Measurements from ENCODE around the gene KNDC1.
A peak's percentile ranks its signal among the peaks of the same experiment; 100 is the strongest.

KNDC1 gene

GRCh38 chr10:133195096-133195495, 35.1 kb downstream of the KNDC1 start:
- Histone ChIP-seq H3K27me3 (ENCODE audit: control insufficient read depth in 1 of 2, insufficient read depth in 1 of 2, low read length in 2 of 2) (peaks cover 0 to 15% of the 10 kb centered on the region in 2 experiments), H2AFZ (ENCODE audit: low read depth, low read length) (no peak overlapping the region), H3K9me3 (ENCODE audit: control insufficient read depth, low read length) (peaks cover 7% of the 10 kb centered on the region), H3K4me1 (ENCODE audit: control insufficient read depth, insufficient read depth, low read depth, low read length) (peaks cover 3% of the 10 kb centered on the region), H3K23ac (ENCODE audit: low read length in 2 of 2) (no peak overlapping the region), H3K18ac (ENCODE audit: low read depth in 1 of 2, low read length in 2 of 2) (no peak overlapping the region), H2BK5ac (ENCODE audit: low read depth, low read length, poor library complexity, severe bottlenecking) (no peak overlapping the region), H4K8ac (ENCODE audit: low read length) (no peak overlapping the region), H3K4me3 (ENCODE audit: insufficient read depth in 1 of 2, low read depth in 1 of 2, low read length in 2 of 2) (no peak overlapping the region), H3K9ac (ENCODE audit: low read length) (no peak overlapping the region), H3K79me1 (replicated peaks; ENCODE audit: low read length, poor library complexity, severe bottlenecking) (no peaks in the 10 kb centered on the region), H2AK5ac (ENCODE audit: low read length, severe bottlenecking) (no peak overlapping the region), H3K4me2 (ENCODE audit: low read length, poor library complexity, severe bottlenecking) (no peak overlapping the region), H3K36me3 (ENCODE audit: control insufficient read depth in 1 of 2, insufficient read depth in 2 of 2, low read depth in 1 of 2, low read length in 2 of 2) (no peaks in the 10 kb centered on the region), H4K91ac (ENCODE audit: low read length) (no peak overlapping the region), H3K4ac (ENCODE audit: low read depth in 1 of 2, low read length in 2 of 2) (no peak overlapping the region), H3K14ac (ENCODE audit: low read length in 2 of 2) (no peak overlapping the region), H2BK12ac (ENCODE audit: low read length in 2 of 2) (no peak overlapping the region), H2BK15ac (ENCODE audit: low read depth, poor library complexity, severe bottlenecking) (no peak overlapping the region), H2BK120ac (ENCODE audit: low read depth, low read length) (no peak overlapping the region), H3K27ac (ENCODE audit: low read length, poor library complexity, severe bottlenecking) (no peak overlapping the region)
- WGBS = 84% methylated on average over 19 of the region's 19 CpGs
- DNase-seq = no peak

GRCh38 chr10:133195611-133196010, 35.6 kb downstream of the KNDC1 start:
- no peak overlapping the region for H3K4me2 ChIP-seq (ENCODE audit: low read length, poor library complexity, severe bottlenecking)
- H3K18ac ChIP-seq (ENCODE audit: low read depth in 1 of 2, low read length in 2 of 2) = no peak overlapping the region
- no peak overlapping the region for H3K14ac ChIP-seq (ENCODE audit: low read length in 2 of 2)
- no peak overlapping the region for H2AFZ ChIP-seq (ENCODE audit: low read depth, low read length)
- DNase-seq = no peak
- H2AK5ac ChIP-seq (ENCODE audit: low read length, severe bottlenecking) = no peak overlapping the region
- H2BK15ac ChIP-seq (ENCODE audit: low read depth, poor library complexity, severe bottlenecking) = no peak overlapping the region
- H3K9ac ChIP-seq (ENCODE audit: low read length) = no peak overlapping the region
- H3K23ac ChIP-seq (ENCODE audit: low read length in 2 of 2) = no peak overlapping the region
- H3K9me3 ChIP-seq (ENCODE audit: control insufficient read depth, low read length) = peaks cover 7% of the 10 kb centered on the region
- peaks cover 3% of the 10 kb centered on the region for H3K4me1 ChIP-seq (ENCODE audit: control insufficient read depth, insufficient read depth, low read depth, low read length)
- H4K91ac ChIP-seq (ENCODE audit: low read length) = peak overlapping the region; percentile 61
- H3K4me3 ChIP-seq (ENCODE audit: insufficient read depth in 1 of 2, low read depth in 1 of 2, low read length in 2 of 2) = no peak overlapping the region
- no peaks in the 10 kb centered on the region for H3K36me3 ChIP-seq (ENCODE audit: control insufficient read depth in 1 of 2, insufficient read depth in 2 of 2, low read depth in 1 of 2, low read length in 2 of 2)
- H3K79me1 ChIP-seq (replicated peaks; ENCODE audit: low read length, poor library complexity, severe bottlenecking) = no peaks in the 10 kb centered on the region
- H4K8ac ChIP-seq (ENCODE audit: low read length) = no peak overlapping the region
- no peak overlapping the region for H3K27ac ChIP-seq (ENCODE audit: low read length, poor library complexity, severe bottlenecking)
- H2BK5ac ChIP-seq (ENCODE audit: low read depth, low read length, poor library complexity, severe bottlenecking) = no peak overlapping the region
- H2BK12ac ChIP-seq (ENCODE audit: low read length in 2 of 2) = no peak overlapping the region
- H3K27me3 ChIP-seq (ENCODE audit: control insufficient read depth in 1 of 2, insufficient read depth in 1 of 2, low read length in 2 of 2) = peaks cover 0 to 10% of the 10 kb centered on the region in 2 experiments
- no peak overlapping the region for H2BK120ac ChIP-seq (ENCODE audit: low read depth, low read length)
- H3K4ac ChIP-seq (ENCODE audit: low read depth in 1 of 2, low read length in 2 of 2) = no peak overlapping the region
- WGBS = 96% methylated on average over 23 of the region's 23 CpGs

- H3K4me3 ChIP-seq (ENCODE audit: insufficient read depth in 1 of 2, low read depth in 1 of 2, low read length in 2 of 2) = no peak overlapping the region
- no peaks in the 10 kb centered on the region for H3K36me3 ChIP-seq (ENCODE audit: control insufficient read depth in 1 of 2, insufficient read depth in 2 of 2, low read depth in 1 of 2, low read length in 2 of 2)
- no peak overlapping the region for H2BK5ac ChIP-seq (ENCODE audit: low read depth, low read length, poor library complexity, severe bottlenecking)
- H3K4me1 ChIP-seq (ENCODE audit: control insufficient read depth, insufficient read depth, low read depth, low read length) = peaks cover 3% of the 10 kb centered on the region
- H2BK15ac ChIP-seq (ENCODE audit: low read depth, poor library complexity, severe bottlenecking) = no peak overlapping the region
- no peak overlapping the region for H3K27ac ChIP-seq (ENCODE audit: low read length, poor library complexity, severe bottlenecking)
- H3K14ac ChIP-seq (ENCODE audit: low read length in 2 of 2) = no peak overlapping the region
- no peak overlapping the region for H2BK12ac ChIP-seq (ENCODE audit: low read length in 2 of 2)
- no peak overlapping the region for H2BK120ac ChIP-seq (ENCODE audit: low read depth, low read length)
- H3K18ac ChIP-seq (ENCODE audit: low read depth in 1 of 2, low read length in 2 of 2) = no peak overlapping the region
- H2AK5ac ChIP-seq (ENCODE audit: low read length, severe bottlenecking) = no peak overlapping the region
- no peaks in the 10 kb centered on the region for H3K79me1 ChIP-seq (replicated peaks; ENCODE audit: low read length, poor library complexity, severe bottlenecking)
- no peak for DNase-seq
- no peak overlapping the region for H2AFZ ChIP-seq (ENCODE audit: low read depth, low read length)
- H4K8ac ChIP-seq (ENCODE audit: low read length) = no peak overlapping the region
- peaks cover 0 to 9% of the 10 kb centered on the region in 2 experiments for H3K27me3 ChIP-seq (ENCODE audit: control insufficient read depth in 1 of 2, insufficient read depth in 1 of 2, low read length in 2 of 2)
- H3K4ac ChIP-seq (ENCODE audit: low read depth in 1 of 2, low read length in 2 of 2) = no peak overlapping the region
- H3K4me2 ChIP-seq (ENCODE audit: low read length, poor library complexity, severe bottlenecking) = no peak overlapping the region
- no peak overlapping the region for H3K9ac ChIP-seq (ENCODE audit: low read length)
- no peak overlapping the region for H3K23ac ChIP-seq (ENCODE audit: low read length in 2 of 2)
- WGBS = 87% methylated on average over 24 of the region's 24 CpGs
- no peak overlapping the region for H4K91ac ChIP-seq (ENCODE audit: low read length)
- H3K9me3 ChIP-seq (ENCODE audit: control insufficient read depth, low read length) = peaks cover 7% of the 10 kb centered on the region
These were observed 36.3 kb downstream of the KNDC1 start for GRCh38 chr10:133196221-133196915.

GRCh38 chr10:133196936-133197758, 37.1 kb downstream of the KNDC1 start:
- Histone ChIP-seq H3K27me3 (ENCODE audit: control insufficient read depth in 1 of 2, insufficient read depth in 1 of 2, low read length in 2 of 2) (peaks cover 0 to 6% of the 10 kb centered on the region in 2 experiments), H3K4me1 (ENCODE audit: control insufficient read depth, insufficient read depth, low read depth, low read length) (peaks cover 3% of the 10 kb centered on the region), H4K8ac (ENCODE audit: low read length) (no peak overlapping the region), H2AFZ (ENCODE audit: low read depth, low read length) (no peak overlapping the region), H2BK120ac (ENCODE audit: low read depth, low read length) (no peak overlapping the region), H3K9me3 (ENCODE audit: control insufficient read depth, low read length) (peaks cover 2% of the 10 kb centered on the region), H3K18ac (ENCODE audit: low read depth in 1 of 2, low read length in 2 of 2) (no peak overlapping the region), H3K36me3 (ENCODE audit: control insufficient read depth in 1 of 2, insufficient read depth in 2 of 2, low read depth in 1 of 2, low read length in 2 of 2) (no peaks in the 10 kb centered on the region), H2AK5ac (ENCODE audit: low read length, severe bottlenecking) (no peak overlapping the region), H3K27ac (ENCODE audit: low read length, poor library complexity, severe bottlenecking) (no peak overlapping the region), H3K4me3 (ENCODE audit: insufficient read depth in 1 of 2, low read depth in 1 of 2, low read length in 2 of 2) (no peak overlapping the region), H4K91ac (ENCODE audit: low read length) (no peak overlapping the region), H3K9ac (ENCODE audit: low read length) (no peak overlapping the region), H2BK5ac (ENCODE audit: low read depth, low read length, poor library complexity, severe bottlenecking) (no peak overlapping the region), H3K4ac (ENCODE audit: low read depth in 1 of 2, low read length in 2 of 2) (no peak overlapping the region), H2BK15ac (ENCODE audit: low read depth, poor library complexity, severe bottlenecking) (no peak overlapping the region), H3K79me1 (replicated peaks; ENCODE audit: low read length, poor library complexity, severe bottlenecking) (no peaks in the 10 kb centered on the region), H3K14ac (ENCODE audit: low read length in 2 of 2) (no peak overlapping the region), H3K4me2 (ENCODE audit: low read length, poor library complexity, severe bottlenecking) (no peak overlapping the region), H3K23ac (ENCODE audit: low read length in 2 of 2) (no peak overlapping the region), H2BK12ac (ENCODE audit: low read length in 2 of 2) (no peak overlapping the region)
- no peak for DNase-seq
- 90% methylated on average over 36 of the region's 40 CpGs for WGBS
